A375 (cell line): ENCODE data around the gene IGFL3. TPM values are rescaled to one million over a fixed set of nuclear protein-coding genes. Genes with fewer than 3 reads are reported as not detected.

Source experiments
- total RNA-seq: library from RNA; depleted of rRNA; stranded (reverse); fragments of >200 nt; shearing (Covaris generic); gene quantifications from 2 replicates; pipeline ENCODE4 v1.2.3, GENCODE V29; 2014; rRNA removed

IGFL3 gene
- total RNA-seq, result not detected in 2 replicates

GRCh38 chr19:46124638-46125115 lies at the start of gene IGFL3:
IGFL3 (minus strand) TSS chr19:46124688; CDS start chr19:46124649, 39 bp downstream.

GRCh38 chr19:46147791-46148288 lies 23.4 kb upstream of the IGFL3 start, which contains the start of gene IGFL2:
IGFL2 (plus strand) TSS chr19:46148238; CDS start chr19:46148279, 41 bp downstream.

Other genes with a start within 250 kb of the IGFL3 start
- 59.7 and 67.2 TPM in 2 replicates for gene IRF2BP1, start 238.5 kb downstream of the IGFL3 start, total RNA-seq
- gene MYPOP, start 222.1 kb downstream of the IGFL3 start, total RNA-seq, result 3.3 and 3.5 TPM in 2 replicates
- gene NANOS2, start 209.9 kb downstream of the IGFL3 start, total RNA-seq, result not detected in 2 replicates
- 0.04 TPM in 1 of 2 replicates, not detected in the other for gene NOVA2, start 150.8 kb downstream of the IGFL3 start, total RNA-seq
- gene CCDC61, start 129.2 kb downstream of the IGFL3 start, total RNA-seq, result 6.5 and 8.3 TPM in 2 replicates
- gene PGLYRP1, start 101.6 kb downstream of the IGFL3 start, total RNA-seq, result not detected in 2 replicates
- not detected in 2 replicates for gene IGFL4, start 83.7 kb downstream of the IGFL3 start, total RNA-seq
- 0.08 TPM in 1 of 2 replicates, not detected in the other for gene IGFL2, start 23.6 kb upstream of the IGFL3 start, total RNA-seq
- gene IGFL1, start 105.1 kb upstream of the IGFL3 start, total RNA-seq, result not detected in 2 replicates
- gene HIF3A, start 172.4 kb upstream of the IGFL3 start, total RNA-seq, result not detected in 2 replicates
- gene PPP5C, start 222.4 kb upstream of the IGFL3 start, total RNA-seq, result 102 and 109 TPM in 2 replicates